HG03159 (cell line): Measurements from ENCODE around the gene ADCY3.

Experiments used
- ATAC-seq: cut with Tn5 transposase; IDR thresholded peaks from one replicate; pipeline ENCODE4 v1.9.1; 2021; ENCODE audit warnings: mild to moderate bottlenecking, moderate library complexity; ENCODE audit not compliant: unreplicated experiment

The ADCY3 gene

GRCh38 chr2:24920098-24920808 is at the start of gene ADCY3:
Gene ADCY3 (minus strand): TSS chr2:24920237. CDS start chr2:24918987, 1,250 bp downstream.
- peak; percentile 61 for ATAC-seq

- no peak for ATAC-seq
These were observed 49.7 kb upstream of the ADCY3 start for GRCh38 chr2:24969784-24970183.

DNA sequence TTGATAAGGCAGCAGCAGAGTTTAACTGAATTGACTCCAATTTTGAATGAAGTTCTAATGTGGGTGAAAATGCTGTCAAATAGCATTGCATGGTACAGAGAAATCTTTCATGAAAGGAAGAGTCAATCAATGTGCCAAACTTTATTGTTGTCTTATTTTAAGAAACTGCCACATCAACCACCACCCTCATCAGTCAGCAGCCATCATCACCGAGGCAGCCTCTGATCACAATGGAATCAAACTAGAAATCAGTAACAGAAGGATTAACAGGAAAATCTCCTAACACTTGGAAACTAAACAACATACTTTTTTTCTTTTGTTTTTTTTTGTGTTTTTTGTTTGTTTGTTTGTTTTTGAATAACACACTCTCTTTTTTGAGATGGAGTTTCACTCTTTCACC is 41.9 kb upstream of the ADCY3 start:
- ATAC-seq, result no peak

GRCh38 chr2:24959761-24960160 is 39.7 kb upstream of the ADCY3 start:
- ATAC-seq, result no peak

DNA sequence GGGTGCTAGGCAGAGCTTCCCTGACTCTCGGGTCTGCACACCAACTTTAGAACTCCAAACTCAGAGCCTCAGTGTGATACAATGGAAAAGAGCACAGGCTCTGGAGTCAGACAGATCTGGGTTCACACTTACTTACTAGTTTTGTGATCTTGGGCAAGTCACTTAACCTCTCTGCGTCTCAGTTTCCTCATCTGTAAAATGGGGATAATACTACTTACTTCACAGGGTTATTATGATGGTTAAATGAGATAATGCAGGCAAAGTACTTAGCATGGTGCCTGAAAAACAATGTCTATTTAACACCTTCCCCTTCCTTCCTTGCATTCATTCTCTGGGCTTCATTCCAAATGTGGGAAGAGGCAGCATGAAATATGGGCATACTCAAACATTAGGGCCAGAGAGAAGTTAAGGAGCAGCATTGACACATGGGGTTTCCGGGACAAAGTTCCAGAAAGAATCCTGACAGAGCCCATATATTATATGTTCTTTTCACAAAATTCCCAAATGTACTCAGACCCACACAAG is 38.4 kb upstream of the ADCY3 start:
- ATAC-seq, result no peak

- no peak for ATAC-seq
These were observed 37.9 kb upstream of the ADCY3 start for GRCh38 chr2:24957976-24958375.

DNA sequence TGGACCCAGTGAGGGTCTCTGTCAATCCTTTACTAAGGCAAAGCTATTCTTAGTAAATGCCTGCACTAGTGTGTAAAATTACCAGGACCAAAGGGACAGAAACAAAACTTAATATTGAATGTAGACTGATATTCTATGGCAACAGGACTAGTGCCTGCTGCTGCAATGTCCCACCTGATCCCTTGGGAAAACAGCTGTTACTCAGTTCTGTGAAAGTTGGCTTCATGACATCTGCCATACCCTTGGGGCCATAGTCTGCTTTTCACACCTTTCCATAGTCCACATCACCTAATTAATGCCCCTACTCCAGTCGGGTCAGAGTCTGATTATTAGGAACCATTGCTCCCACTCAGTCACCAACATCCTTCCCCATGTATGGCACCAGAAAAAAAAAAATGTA is 37.2 kb upstream of the ADCY3 start:
- no peak for ATAC-seq

DNA sequence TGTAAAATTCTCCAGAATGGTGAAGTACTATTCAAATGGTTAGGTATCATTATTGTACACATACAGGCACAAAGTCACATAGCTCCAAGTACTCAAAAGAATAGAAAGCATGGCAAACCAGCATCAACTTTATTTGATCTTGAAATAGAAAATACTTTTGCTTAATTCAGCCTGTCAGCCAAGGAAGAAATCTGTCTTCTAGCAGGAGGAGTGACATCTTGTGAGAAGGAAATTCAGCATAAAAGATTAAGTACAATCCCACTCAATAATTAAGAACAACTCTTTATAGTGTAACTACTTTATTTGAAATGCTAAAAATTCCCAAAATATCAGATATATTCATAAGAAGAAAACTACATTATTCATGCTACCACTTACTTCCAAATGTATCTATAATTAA is 35.9 kb upstream of the ADCY3 start:
- no peak for ATAC-seq

GRCh38 chr2:24955232-24955631 is 35.2 kb upstream of the ADCY3 start:
- ATAC-seq, result no peak

DNA sequence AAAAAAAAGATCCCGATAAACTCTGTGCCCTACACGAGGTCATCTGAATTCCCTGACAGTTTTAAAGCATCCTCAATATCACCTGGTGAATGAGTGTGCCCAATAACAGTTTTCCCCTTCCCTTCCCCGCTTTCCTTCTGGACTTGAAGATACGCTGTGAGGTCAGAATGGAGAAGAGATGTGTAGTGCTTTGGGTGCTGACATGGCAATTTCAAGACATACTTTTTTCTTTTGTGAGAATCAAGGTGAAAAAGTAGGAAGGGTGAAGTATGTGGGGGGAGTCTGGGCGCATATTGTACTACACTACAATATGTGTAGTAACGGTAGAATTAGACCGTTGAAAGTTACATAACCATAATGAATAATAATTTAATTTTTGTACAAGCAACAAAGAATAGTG is 30.1 kb upstream of the ADCY3 start:
- ATAC-seq, result no peak

DNA sequence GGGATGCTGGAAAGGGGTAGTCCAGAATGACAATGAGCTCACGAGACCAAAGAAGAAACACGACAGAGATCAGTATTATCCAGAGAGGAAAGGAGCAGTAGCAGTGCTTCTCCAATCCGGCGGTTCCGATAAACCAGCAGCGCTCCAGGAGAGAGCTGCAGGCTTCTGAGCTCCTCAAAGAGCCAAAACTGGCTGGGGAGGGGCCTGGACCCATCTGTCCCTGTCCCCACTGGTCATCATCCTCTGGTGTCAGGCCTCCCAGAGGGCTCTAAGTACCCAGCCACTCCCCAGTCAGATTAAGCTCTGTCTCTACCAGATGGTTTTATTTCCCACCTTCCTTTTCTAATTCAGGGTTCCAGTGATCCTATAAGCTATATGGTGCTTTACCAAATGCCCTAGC is 28.5 kb upstream of the ADCY3 start:
- no peak for ATAC-seq

GRCh38 chr2:24947561-24948157 is 27.6 kb upstream of the ADCY3 start:
- no peak for ATAC-seq

GRCh38 chr2:24945907-24946306 is 25.9 kb upstream of the ADCY3 start:
- ATAC-seq, result no peak

DNA sequence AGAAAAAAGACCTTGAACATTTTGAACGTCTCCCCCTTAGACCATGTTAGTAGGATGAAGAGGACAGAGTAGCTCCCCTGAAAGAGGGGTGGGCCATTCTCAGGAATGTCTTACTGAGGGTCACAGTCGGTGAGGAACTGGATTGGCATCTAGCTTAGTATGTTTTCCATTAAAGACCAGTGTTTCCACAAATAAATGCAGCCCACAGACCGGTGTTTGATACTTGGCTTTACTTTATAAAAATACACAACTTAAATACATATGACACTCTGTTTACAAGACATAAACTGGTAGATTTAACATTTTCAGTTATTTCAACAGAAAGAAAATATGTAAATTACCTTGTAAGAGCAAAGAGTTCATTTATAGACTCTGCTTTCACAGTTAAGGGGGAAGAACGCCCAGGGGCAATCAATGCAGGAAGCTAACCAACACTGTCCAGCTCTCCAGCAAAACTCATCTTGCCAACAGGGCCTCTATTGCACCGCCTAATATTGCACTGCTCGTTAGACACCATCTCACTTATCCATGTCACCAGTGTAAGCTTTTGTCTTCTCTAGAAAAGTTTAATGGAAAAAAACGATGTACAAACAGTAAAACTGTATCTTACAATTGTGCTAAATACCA is 23.5 kb upstream of the ADCY3 start:
- no peak for ATAC-seq

DNA sequence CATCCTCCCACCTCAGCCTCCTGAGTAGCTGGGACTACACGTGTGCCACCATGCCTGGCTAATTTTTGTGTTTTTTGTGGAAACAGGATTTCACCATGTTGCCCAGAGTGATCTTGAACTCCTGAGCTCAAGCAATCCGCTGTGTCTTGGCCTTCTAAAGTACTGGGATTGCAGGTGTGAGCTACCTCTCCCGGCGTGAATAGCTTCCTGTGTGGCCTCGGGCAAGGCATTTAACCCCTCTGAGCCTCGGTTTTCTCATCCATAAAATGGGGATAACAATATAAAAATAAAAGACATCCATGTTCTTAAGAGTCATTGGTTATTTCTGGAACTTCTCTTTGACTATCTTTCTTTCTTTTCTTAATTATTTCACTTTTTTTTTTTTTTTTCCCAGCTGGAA is 19.3 kb upstream of the ADCY3 start:
- no peak for ATAC-seq

DNA sequence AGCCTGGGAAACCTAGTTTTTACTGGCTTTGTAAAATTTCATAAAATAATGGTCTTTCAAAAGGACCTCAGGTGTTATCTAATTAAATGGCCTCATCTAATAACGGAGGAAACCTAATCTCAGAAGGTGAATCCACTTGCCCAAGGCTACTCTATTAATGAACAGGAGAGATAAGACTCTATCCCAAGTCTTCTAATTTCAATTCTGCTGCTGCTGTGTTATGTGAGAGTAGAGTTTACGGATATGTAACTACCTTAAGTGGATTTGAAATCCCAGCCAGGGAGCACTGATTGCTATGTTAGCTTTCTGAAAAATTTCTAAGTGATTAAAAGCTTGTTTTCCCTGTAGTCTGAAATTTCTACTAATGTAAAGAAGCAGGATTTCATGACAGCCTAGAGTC is 17.2 kb upstream of the ADCY3 start:
- ATAC-seq, result no peak

DNA sequence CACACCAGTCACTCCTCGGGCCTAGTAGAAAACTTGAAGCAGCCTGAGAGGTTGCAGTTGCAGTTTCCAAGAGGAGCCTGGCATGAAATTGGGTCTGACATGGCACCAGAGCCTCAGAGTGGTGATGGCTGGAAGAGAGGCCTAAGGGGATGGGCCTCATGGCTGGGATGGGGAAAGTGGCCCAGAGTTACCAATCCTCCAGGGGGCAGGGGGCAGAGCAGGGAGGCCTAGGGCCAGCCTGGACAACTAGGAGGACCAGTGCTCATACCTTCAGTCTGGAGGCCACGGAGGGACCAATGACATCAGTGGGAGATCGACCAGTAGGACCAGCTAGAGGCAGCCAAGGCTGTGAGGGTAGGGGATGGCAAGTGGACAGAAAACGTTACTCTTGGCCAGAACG is 15.1 kb upstream of the ADCY3 start:
- no peak for ATAC-seq

GRCh38 chr2:24932715-24933114 is 12.7 kb upstream of the ADCY3 start:
- ATAC-seq, result no peak

- no peak for ATAC-seq
These were observed 10.7 kb upstream of the ADCY3 start for GRCh38 chr2:24930768-24931167.

GRCh38 chr2:24929230-24929629 is 9.2 kb upstream of the ADCY3 start:
- no peak for ATAC-seq

- no peak for ATAC-seq
These were observed 8.0 kb upstream of the ADCY3 start for GRCh38 chr2:24928036-24928435.

DNA sequence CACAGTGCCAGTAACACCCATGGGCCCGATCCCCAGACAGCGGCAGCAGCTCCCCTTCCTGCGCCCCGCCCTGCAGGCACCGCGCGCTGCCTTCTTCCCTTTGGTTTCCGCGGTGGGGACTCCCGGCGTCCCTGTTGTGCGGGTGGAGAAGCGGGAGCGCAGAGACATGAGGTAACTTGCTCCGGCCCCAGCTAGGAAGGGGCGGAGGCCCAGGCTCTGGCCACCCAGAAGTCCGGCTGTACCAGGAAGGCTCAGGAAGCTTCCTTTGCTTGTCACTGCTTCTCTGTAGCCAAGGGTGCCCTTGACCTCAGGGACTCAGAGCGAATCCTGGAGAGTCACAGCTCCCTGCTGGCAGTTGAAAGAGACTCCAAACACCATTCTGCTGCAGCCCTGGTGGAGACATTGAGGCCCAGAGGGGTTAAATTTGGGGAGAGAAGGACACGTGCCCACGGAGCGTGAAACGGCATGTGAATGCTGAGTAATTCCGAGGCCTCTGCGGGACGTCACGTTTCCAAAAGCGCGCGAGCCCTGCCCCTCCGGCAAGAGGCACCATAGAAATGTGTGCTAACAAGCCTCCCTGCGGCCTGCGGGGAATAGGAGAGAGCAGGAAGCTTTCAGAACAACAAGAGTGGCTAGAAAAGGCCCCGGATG is 6.7 kb upstream of the ADCY3 start:
- ATAC-seq, result no peak
